HG02981 (cell line): Measurements from ENCODE around the gene PAK4.
"Not testable (repeated sequence)": the region's sequence is repeated elsewhere in the genome, so short reads cannot be mapped to it uniquely, and the experiment has no call there.

Experiments
- ATAC-seq: cut with Tn5 transposase; IDR thresholded peaks from one replicate; pipeline ENCODE4 v1.9.1; 2021; ENCODE audit warnings: mild to moderate bottlenecking, moderate library complexity; ENCODE audit not compliant: unreplicated experiment

Gene PAK4

DNA sequence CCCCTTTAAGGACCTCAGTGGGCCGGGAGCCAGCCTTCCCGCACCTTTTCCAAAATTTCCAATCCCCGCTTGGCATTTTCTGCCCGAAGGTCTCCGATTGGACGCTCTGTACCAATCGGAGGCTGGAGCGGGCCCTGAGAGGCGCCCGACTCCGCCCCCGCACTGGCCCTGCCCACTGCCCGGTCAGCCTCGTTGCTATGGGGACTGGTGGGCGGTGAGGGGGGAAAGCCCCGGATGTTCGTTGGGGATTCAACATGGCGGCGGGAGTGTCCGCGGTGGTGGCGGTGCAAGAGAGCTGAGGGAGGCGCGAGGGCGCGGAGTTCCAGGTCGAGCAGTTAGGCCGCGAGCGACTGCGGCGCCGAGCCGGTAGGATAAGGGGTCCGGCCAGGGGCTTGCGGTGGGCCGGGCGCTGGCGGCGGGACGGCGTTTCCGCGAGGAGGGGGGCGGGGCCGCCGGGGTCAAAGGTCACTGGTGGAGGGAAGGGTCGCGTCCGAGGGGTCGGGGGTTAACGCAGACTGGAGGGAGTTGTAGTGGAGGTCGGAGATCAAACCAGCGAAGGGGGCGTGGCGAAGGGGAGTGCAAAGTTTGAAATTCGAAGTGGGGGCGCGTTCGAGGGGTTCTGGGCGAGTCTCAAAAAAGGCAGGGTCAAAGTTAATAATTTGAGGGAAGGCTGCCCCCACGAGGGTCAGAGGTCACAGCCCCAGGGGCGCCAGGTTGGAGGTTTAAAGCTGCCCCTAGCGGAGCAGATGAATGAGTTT, at the start of gene PAK4:
PAK4 (plus strand) TSS at position 233 of the 758 bp plus-strand sequence. CDS start 43,768 bp downstream, outside the sequence.
- ATAC-seq: peak; percentile 92

DNA sequence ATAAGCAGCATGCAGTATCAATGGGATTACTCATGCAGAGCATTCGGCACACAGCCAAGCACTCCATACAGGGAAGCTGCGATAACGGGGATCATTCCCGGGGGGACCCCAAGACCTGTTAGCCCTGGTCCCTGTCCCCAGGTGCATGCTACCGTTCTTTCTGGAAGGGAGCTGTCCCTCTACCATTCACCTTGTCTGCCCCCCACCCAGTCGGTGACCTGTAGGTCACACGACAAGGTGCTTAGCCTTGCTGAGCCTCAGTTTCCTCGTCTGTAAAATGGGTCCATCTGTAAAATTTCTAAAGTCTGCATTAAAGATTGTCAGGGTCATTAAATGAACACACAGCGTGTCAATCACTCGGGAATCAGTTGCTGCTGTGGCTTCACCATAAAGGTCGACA, 48.3 kb upstream of the PAK4 start:
- ATAC-seq: no peak

DNA sequence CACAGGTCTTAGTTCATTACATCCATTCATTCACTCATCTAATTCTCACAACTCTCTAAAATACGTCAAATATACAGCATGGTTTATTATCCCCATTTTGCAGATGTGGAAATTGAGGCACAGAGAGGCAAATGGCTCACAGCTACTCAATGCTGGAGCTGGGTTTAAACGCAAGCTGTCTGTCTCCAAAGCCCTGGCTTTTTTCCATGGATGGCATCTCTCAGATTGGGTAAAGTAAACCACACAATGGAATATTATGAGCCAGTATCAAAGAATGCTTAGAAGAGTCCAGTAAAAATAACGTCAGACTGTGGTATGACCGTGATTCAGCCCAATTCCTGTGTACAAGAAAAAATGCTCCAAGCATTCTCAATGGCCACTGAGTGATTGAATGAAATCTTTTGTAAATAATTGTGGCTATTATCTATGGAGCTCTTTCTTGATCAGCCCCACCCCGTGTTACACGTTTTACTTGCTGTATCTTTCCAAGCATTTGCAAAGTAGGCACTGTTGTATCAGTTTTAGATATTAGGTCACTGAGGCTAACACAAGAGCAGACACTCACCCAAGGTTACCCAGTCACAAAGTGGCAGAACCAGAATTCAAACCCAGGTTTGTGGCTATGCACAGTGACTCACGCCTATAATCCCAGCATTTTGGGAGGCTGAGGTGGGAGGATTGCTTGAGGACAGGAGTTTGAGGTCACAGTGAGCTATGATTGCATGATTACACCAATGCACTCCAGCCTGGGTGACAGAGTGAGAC, 47.0 kb upstream of the PAK4 start:
- no peak for ATAC-seq

DNA sequence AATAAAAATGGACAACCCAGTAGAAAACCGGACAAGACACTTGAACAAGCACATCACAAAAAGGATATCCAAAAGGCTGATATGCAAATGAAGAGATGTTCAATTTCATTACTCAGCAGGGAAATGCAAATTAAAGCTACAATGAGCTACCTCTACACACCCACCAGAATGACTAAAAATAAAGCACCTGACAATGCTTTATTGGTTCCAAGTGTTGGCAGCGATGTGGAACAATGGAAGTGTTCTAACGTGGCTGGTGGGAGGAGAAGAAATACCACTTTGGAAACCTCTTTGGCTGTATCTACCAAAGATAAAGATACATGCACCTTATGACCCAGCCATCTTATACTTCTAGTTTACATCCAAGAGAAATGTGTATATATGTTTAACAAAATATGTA, 45.2 kb upstream of the PAK4 start:
- ATAC-seq: no peak

DNA sequence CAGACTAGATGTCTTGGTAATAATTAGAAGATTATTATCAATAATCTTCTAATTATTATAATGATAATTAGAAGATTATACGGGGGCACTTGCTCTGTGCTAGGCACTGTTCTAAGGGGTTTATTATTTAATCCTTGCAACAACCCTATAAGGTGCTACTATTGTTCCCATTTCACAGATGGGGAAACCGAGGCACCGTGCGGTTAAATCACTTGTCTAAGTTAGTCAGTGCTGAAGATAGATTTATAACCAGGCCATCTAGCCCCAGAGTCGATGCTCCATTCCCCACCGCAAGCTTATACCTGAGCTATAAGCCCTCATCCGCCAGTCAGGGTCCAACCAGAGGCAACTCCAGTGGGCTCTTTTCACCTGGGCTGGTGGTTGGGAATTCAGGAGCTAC, 43.4 kb upstream of the PAK4 start:
- no peak for ATAC-seq

DNA sequence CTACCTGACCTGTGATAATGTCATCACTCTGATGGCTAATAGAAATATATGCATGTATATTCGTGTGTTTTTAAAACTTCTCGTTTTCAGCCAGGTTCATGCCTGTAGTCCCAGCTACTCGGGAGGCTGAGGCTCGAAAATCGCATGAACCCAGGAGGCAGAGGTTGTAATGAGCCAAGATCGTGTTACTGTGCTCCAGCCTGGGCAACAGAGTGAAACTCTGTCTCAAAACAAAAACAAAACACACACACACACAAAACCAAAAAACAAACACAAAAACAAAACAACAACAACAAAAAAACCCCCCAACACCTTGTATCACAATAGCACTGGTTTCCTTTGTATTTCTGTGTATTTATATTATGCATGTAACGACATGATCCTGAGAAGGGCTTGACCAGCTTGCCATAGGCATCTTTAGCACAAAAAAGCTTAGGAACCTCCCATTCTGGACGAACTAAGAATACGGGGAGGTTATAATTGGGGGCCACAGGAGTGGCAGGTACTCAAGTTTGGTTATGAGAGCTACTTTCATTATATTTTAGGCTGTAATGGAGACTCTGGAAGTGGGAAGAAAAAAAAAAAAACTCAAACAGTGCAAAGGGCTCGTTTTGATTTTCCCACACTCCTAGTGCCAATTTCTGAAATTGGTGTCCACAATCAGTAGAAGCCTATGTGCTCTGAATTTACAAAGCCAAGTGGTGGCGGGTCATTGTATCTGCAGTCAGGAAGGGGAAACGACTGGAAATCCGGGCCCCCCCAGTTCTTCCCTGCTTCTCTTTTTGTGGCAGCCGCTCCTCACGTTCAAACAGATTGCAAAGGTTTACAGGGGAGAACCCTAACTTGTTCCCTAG, 42.6 kb upstream of the PAK4 start:
- no peak for ATAC-seq

DNA sequence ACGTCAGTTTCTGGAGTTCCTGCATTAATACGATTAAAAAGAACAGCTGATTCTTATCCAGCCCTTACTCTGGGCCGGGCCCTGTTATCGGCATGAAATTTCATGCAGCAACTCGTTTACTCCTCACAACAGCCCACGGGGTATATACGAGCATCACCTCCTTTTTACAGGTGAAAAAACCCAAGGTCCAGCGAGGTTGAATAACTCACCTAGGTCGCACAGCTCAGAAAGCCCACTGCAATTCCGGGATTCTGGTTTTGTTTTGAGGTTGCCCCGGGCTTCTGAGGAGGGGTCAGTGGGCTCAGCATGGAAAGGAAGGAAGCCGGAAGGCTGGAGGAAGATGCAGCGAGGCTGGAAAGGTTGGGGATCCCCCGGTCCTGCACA, 42.0 kb upstream of the PAK4 start:
- no peak for ATAC-seq

DNA sequence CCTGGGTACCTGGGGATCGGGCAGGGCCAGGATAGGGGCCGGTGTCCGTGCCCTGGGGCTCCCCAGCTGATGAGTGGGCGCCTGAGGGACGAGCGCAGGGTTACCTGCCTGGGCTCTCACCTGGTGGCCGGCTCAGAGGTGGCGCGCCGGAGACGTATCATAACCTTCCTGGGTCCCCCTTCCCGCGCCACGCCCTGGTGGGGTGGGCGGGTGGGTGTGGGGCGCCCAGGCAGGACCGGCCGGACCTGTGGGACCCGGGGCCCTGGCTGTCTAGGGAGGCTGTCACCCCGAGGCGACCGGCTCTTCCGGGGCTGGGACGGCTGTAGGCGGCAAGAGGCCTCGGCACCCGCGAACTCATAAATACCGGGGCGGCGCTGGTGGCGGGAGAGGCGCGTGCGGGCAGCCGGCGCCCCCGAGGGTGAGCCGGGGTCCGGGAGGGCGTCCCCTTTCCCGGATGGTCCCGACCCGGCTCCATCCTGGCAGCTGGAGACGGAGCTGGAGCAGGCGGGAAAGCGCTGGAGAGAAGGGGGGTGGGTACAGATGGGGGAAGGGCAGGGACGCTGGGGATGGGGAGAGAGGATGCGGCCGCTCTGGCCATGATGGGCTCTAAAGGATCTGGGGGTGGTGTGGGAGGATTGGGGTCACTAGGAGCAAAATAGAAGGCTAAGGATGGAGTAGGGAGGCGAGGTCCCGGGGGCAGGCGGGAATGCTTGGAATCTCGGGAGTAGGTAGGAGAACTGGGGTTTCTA, 41.4 kb upstream of the PAK4 start, which contains the start of gene ACP7:
ACP7 (plus strand) TSS at position 386 of the 749 bp plus-strand sequence. CDS start 902 bp downstream, outside the sequence.
- no peak for ATAC-seq

DNA sequence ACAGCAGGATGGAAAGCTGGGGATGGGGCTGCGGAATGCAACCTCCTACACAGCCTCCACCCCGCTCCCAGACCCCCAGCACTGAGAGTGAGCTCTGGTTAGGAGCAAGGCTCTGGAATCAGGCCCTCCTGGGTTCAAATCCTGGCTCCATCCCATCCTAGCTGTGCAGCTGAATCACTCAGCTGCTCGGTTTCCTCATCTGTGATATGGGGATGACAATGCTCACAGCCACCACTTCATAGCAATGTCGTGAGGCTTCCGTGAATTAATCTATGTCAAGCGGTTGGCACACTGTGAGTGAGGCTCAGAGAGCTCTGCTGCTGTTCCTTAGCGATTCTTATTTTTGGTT, 40.9 kb upstream of the PAK4 start:
- ATAC-seq: no peak

DNA sequence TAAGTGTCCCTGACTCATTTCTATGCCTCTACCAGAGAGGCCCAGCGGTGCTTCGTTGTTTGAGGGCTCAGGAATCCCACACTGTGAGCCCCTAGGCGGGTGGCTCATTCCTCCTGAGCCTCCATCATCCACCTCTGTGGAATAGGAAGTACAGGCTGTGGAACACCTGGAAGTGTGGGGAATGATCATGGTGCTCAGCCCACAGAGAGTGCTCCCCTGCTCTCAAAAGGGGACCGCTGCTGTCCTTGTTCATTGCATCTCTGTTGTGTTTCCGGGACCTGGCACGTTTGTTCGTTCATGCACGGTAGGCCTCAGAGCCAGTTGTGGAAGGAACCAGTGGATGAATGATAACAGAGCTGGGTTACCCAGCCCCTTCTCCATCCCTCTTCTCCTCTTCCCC, 40.2 kb upstream of the PAK4 start:
- no peak for ATAC-seq

DNA sequence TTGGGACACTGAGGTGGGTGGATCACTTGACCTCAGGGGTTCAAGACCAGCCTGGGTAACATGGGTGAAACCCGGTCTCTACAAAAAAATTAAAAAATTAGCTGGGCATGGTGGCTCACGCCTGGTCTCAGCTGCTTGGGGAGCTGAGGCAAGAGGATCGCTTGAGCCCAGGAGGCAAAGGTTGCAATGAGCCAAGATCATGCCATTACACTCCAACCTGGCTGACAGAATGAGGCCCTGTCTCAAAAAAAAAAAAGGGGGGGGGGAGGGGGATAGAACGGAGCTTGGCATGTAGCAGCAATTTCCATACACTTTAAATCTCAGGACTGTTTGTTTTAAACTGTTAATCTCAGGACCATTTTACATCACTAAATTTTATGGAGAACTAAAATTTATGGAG, 39.2 kb upstream of the PAK4 start:
- no peak for ATAC-seq

DNA sequence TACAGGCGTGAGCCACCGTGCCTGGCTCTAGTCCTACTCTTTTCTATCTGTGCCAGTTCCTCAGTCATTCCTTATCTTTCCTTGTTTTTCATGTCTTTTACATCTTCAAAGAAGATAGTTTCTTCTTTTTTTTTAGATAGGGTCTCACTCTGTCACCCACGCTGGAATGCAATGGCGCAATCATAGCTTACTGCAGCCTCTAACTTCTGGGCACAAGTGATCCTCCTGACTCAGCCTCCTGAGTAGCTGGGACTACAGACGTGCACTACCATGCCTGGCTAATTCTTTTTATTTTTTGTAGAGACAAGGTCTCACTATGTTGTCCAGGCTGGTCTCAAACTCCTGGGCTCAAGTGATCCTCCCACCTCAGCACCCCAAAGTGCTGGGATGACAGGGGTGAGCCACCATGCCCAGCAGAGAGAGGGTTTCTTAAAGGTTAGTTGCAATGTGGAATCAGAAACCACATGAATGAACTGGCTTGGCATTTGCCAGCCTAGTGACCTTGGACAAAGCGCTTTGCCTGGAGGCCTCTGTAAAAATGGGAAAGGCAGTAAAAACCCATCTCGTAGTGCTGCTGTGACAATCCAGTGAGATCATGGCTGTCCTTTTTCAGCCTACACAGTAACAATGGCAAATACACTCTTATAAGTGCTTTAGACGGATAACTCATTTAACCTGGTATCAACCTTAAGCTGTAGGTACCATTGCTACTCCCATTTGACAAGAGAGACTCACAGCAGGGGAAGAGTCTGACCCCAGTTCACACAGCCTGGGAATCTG, 37.5 kb upstream of the PAK4 start:
- no peak for ATAC-seq

DNA sequence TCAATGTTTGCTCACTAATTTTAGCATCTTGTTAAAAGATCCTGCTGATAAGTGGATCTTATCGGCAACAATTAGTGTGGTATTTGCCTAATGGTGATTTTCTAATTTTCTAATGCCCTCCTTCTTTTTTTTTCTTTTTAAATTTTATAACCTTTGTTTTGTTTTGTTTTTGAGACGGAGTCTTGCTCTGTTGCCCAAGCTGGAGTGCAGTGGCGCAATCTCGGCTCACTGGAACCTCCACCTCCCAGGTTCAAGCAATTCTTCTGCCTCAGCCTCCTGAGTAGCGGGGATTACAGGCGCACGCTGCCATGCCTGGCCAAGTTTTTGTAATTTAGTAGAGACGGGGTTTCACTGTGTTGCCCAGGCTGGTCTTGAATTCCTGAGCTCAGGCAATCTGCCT, 35.6 kb upstream of the PAK4 start:
- not testable (repeated sequence) for ATAC-seq

DNA sequence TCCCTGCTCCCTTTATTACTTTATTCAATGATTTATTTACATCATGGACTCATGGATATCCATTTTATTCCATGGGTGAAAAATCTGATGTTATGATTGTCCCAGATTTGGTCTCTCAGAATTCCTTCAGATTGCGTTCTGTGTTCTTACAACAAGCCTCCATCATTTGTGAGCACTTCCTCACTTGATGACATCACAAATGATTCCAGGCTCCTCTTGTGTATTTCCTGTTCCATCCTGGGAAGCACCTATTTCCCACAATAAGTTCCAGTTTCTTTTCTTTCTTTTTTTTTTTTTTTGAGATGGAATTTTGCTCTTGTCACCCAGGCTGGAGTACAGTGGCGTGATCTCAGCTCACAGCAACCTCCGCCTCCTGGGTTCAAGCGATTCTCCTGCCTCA, 34.7 kb upstream of the PAK4 start:
- no peak for ATAC-seq

DNA sequence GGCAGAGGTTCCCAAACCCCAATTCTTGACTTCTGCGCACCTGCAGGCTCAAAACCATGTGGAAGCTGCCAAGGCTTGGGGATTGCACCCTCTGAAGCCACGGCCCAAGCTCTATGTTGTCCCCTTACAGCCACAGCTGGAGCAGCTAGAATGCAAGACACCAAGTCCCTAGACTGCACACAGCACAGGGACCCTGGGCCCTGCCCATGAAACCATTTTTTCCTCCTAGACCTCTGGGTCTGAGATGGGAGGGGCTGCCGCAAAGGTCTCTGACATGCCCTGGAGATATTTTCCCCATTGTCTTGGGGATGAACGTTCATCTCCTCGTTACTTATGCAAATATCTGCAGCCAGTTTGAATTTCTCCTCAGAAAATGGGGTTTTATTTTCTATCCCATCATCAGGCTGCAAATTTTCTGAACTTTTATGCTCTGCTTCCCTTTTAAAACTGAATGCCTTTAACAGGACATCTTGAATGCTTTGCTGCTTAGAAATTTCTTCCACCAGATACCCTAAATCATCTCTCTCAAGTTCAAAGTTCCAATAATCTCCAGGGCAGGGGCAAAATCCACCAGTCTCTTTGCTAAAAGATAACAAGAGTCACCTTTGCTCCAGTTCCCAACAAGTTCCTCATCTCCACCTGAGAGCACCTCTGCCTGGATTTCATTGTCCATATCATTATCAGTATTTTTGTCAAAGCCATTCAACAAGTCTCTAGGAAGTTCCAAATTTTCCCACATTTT, 29.6 kb upstream of the PAK4 start:
- not testable (repeated sequence) for ATAC-seq

DNA sequence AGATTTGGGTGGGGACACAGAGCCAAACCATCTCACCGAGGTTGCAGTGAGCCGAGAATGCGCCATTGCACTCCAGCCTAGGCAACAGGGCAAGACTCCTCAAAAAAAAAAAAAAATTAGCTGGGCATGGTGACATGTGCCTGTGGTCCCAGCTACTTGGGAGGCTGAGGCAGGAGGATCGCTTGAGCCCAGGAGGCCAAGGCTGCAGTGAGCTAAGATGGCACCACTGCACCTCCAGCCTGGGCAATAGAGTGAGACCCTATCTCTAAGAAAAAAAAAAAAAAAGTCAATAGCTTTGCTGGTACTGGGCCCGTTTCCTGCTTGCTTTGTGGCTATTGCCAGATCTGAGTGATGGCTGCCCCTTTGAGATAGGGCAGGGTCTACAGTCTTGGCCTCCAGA, 28.3 kb upstream of the PAK4 start:
- ATAC-seq: no peak

DNA sequence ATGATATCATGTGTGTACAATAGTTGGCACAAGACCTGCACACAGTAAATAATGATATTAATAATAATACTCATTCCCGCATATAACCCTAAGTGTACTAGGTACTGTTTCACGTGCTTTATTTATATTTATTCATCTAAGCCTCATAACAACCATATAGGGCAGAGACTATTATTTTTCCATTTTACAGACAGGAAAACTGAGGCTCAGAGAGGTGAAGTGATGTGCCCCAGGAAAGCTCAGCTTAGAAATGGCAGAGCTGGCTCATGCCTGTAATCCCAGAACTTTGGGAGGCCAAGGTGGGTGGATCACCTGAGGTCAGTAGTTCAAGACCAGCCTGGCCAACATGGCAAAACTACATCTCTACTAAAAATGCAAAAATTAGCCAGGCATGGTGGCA, 27.9 kb upstream of the PAK4 start:
- no peak for ATAC-seq

DNA sequence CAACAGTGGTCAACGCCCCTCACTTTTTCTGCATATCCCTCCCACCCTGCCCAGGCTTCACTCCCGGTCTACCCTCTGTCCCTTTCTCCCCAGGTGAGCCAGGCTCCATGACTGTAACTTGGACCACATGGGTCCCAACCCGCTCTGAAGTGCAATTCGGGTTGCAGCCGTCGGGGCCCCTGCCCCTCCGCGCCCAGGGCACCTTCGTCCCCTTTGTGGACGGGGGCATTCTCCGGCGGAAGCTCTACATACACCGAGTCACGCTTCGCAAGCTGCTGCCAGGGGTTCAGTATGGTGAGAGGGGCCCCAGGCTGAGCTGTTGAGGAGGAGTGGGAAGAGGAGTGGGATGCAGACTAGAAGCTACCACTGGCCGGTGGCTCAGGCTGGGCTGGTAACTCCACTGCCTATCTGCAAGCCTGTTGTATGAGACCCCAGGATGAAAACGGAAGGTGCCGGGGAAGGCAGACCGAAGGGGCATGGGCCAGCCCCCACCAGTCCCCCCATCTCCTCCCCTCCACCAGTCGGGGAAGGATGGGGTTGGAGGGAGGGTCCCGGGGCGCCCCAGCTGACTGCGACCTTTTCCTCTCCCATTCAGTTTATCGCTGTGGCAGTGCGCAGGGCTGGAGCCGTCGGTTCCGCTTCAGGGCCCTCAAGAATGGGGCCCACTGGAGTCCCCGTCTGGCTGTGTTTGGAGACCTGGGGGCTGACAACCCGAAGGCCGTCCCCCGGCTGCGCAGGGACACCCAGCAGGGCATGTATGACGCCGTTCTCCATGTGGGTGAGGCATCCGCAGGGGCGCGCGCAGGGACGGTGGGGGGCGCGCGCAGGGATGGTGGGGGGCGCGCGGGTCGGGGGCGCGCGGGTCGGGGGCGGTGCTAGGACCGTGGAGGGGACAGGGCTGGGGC, 27.0 kb upstream of the PAK4 start:
- ATAC-seq: no peak
